Left ventricle myocardium inferior (tissue), 1 donor: ENCODE results near the gene CILP2. TPM values are rescaled to one million over a fixed set of nuclear protein-coding genes. Genes with fewer than 3 reads are reported as not detected.

Experiments
- DNase-seq: peaks from one replicate; pipeline ENCODE4 v3.0.0-alpha.2; 2020
- H3K27ac ChIP-seq: fragments of 200-600 bp; replicated peaks from 2 replicates; pipeline ENCODE4 v1.8.0; 2021
- H3K27me3 ChIP-seq: fragments of 200-600 bp; 2 replicates; pipeline ENCODE4 v1.8.0; 2021; ENCODE audit warnings: low read depth
- H3K36me3 ChIP-seq: fragments of 200-600 bp; 2 replicates; pipeline ENCODE4 v1.8.0; 2021
- H3K4me1 ChIP-seq: fragments of 200-600 bp; 2 replicates; pipeline ENCODE4 v1.8.0; 2021
- H3K4me3 ChIP-seq: fragments of 200-600 bp; 2 replicates; pipeline ENCODE4 v1.8.0; 2021; ENCODE audit warnings: mild to moderate bottlenecking, moderate library complexity
- H3K9me3 ChIP-seq: fragments of 200-600 bp; replicated peaks from 2 replicates; pipeline ENCODE4 v1.8.0; 2021
- CTCF ChIP-seq: fragments of 200-600 bp; IDR thresholded peaks from 2 replicates; pipeline ENCODE4 v1.8.0; 2021; ENCODE audit warnings: antibody characterized with exemption, mild to moderate bottlenecking, borderline replicate concordance
- intact Hi-C: fragments of 100-400 bp; cut with micrococcal nuclease; formaldehyde crosslinking; loops from one replicate; pipeline ENCODE4 v1.11.0; 2022
- long read RNA-seq: library from polyadenylated mRNA; unstranded; transcript quantifications from one replicate; pipeline ENCODE4 v2.0.0, GENCODE V29; 2021
- total RNA-seq: library from RNA; stranded (reverse); fragmentation: NEBNext Ultra II Directional; extraction: Animal tissue kit (Norgen Biotek cat#: 25700); gene quantifications from one replicate; pipeline ENCODE4 v1.2.1, GENCODE V29; 2021
- donor health status: DM: no; HTN: yes; CAD: no; lungs with severe emphysema.

CILP2 gene
- total RNA-seq: 0.08 TPM
- long read RNA-seq: 0 reads

- Histone ChIP-seq H3K27me3 (peaks cover 58% of the 10 kb centered on the region), H3K4me3 (peak within 1 kb of the TSS; percentile 60)
Observed at GRCh38 chr19:19538061-19538784, at the start of gene CILP2. Gene CILP2 (plus strand): TSS chr19:19538265. CDS start chr19:19538350, 85 bp downstream.

GRCh38 chr19:19488875-19489690 is 49.0 kb upstream of the CILP2 start:
- DNase-seq: peak; percentile 68
- no peak for TF ChIP-seq CTCF
- intact Hi-C loops: no loop called here
- peaks cover 62% of the 10 kb centered on the region for H3K4me1 ChIP-seq
- no peaks in the 10 kb centered on the region for H3K27me3 ChIP-seq
- H3K27ac ChIP-seq: peak overlapping the region; percentile 80
- no peaks in the 10 kb centered on the region for H3K9me3 ChIP-seq
- H3K4me3 ChIP-seq: peak overlapping the region; percentile 46
- H3K36me3 ChIP-seq: peaks cover 22% of the 10 kb centered on the region

More at GRCh38 chr19:19538061-19538784, at the start of gene CILP2:
- intact Hi-C loops: loop anchor here (10.0 kb wide), 1 partner anchor 397 kb away; no protein-coding TSS in a partner anchor
- peak; percentile 49 for DNase-seq
- no peak for TF ChIP-seq CTCF
- Histone ChIP-seq H3K9me3 (no peaks in the 10 kb centered on the region), H3K4me1 (peaks cover 40% of the 10 kb centered on the region), H3K27ac (no peak within 1 kb of the TSS), H3K36me3 (no peaks in the 10 kb centered on the region)

GRCh38 chr19:19489804-19490204 is 48.3 kb upstream of the CILP2 start:
- Histone ChIP-seq H3K27ac (peak overlapping the region; percentile 80), H3K4me3 (peak overlapping the region; percentile 46), H3K9me3 (no peaks in the 10 kb centered on the region), H3K4me1 (peaks cover 58% of the 10 kb centered on the region), H3K27me3 (no peaks in the 10 kb centered on the region), H3K36me3 (peaks cover 29% of the 10 kb centered on the region)
- TF ChIP-seq CTCF: no peak
- no peak for DNase-seq
- intact Hi-C loops: loop anchor here (5.0 kb wide), 1 partner anchor 128 kb away; no protein-coding TSS in a partner anchor

- Histone ChIP-seq H3K9me3 (no peaks in the 10 kb centered on the region), H3K36me3 (peaks cover 34% of the 10 kb centered on the region), H3K27ac (peak overlapping the region; percentile 80), H3K27me3 (no peaks in the 10 kb centered on the region), H3K4me1 (peaks cover 52% of the 10 kb centered on the region), H3K4me3 (peak overlapping the region; percentile 46)
- DNase-seq: peak; percentile 69
- TF ChIP-seq CTCF: peak; percentile 90
- intact Hi-C loops: loop anchor here (5.0 kb wide), 1 partner anchor 128 kb away; no protein-coding TSS in a partner anchor
Observed at GRCh38 chr19:19490214-19490968, 47.7 kb upstream of the CILP2 start.
